Endothelial cell of umbilical vein (primary cell): ENCODE data around the gene AK5. TPM values are rescaled to one million over a fixed set of nuclear protein-coding genes. Genes with fewer than 3 reads are reported as not detected.

ENCODE experiments used
- polyA plus RNA-seq, 4 experiments: library from polyadenylated mRNA; depleted of rRNA in 3 of 4; stranded (reverse) in 3 of 4; unstranded in 1 of 4; fragments of >200 nt; gene quantifications; 2 replicates each; pipeline versions ENCODE4 v1.2.1 to v1.2.3, GENCODE V29; 2011 to 2012; ENCODE audit warnings: missing spikeins in 1 of 4
- small RNA-seq: library from RNA; depleted of rRNA; stranded (forward); fragments of <200 nt; gene quantifications from one replicate; pipeline ENCODE3, GENCODE V24; 2012; ENCODE audit warnings: low replicate concordance, low read depth; ENCODE audit not compliant: insufficient read depth, insufficient read length
- total RNA-seq: library from RNA; stranded (reverse); gene quantifications from 2 replicates; pipeline ENCODE4 v1.2.3, GENCODE V29; 2021

AK5 gene
- total and polyA plus RNA-seq, 2 donors (not counting 3 experiments of a cell fraction or from before 2014, with no cell fraction given), result 5.0 to 7.5 TPM

Small RNAs within 50 kb of the gene (small RNA-seq; reads per million reads assigned to genes)
- gene RNU7-8P, result not detected

Other genes with a start within 250 kb of the AK5 start
- gene PIGK, start 62.6 kb upstream of the AK5 start, total RNA-seq, result 27.0 and 32.3 TPM in 2 replicates
- 8.4 and 12.3 TPM in 2 replicates for gene PIGK, start 62.6 kb upstream of the AK5 start, polyA plus RNA-seq